Measurements from ENCODE around the gene FGF21.

DNA sequence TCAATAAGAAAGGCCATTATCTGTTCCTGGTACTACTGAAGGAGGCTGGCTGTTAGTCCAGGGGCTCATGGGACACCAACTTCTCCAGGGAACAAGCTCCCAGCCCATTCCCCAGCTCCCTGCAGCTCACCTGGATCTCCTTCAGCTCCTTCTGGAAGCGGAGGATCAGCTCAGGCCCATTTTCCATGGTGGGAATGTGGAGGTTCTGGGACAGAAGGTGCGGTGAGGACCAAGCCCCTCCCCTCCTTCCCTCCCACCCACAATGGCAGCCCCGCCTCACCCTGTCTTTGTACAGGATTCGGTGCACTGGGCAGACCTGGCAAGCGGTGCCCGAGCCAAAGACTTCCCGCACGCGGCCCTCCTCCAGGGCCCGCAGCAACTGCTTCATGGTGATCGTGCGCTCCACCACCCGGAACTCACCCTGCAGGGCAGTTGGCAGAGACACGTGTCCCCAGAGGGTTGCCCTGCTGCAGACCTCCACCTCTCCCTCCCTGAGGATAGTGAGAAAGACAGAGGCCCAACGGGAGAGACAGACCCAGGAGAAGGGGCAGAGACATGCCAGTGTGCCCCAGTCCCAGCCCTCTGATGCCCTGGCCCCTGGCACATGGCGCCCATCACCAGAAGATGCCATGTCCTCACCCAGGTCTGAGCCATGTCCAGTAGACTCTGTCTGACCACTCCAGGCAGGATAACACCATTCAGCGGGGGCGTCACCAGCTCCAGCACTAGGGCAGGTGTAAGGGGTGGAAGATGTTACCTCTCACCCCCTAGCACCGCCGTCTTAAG is 41.2 kb downstream of the FGF21 start:
- TF ChIP-seq, protein P1, sequence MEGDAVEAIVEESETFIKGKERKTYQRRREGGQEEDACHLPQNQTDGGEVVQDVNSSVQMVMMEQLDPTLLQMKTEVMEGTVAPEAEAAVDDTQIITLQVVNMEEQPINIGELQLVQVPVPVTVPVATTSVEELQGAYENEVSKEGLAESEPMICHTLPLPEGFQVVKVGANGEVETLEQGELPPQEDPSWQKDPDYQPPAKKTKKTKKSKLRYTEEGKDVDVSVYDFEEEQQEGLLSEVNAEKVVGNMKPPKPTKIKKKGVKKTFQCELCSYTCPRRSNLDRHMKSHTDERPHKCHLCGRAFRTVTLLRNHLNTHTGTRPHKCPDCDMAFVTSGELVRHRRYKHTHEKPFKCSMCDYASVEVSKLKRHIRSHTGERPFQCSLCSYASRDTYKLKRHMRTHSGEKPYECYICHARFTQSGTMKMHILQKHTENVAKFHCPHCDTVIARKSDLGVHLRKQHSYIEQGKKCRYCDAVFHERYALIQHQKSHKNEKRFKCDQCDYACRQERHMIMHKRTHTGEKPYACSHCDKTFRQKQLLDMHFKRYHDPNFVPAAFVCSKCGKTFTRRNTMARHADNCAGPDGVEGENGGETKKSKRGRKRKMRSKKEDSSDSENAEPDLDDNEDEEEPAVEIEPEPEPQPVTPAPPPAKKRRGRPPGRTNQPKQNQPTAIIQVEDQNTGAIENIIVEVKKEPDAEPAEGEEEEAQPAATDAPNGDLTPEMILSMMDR (IDR thresholded peaks at IDR 0.05): no peak
- no peak for TF ChIP-seq POLR2A (IDR thresholded peaks at IDR 0.05)
- no peak for TF ChIP-seq EP300 (IDR thresholded peaks at IDR 0.05)
- TF ChIP-seq POLR2AphosphoS5 (IDR thresholded peaks at IDR 0.05): no peak
